Pancreas (tissue), 10 donors: ENCODE measurements around the gene UBA3. TPM values are rescaled to one million over a fixed set of nuclear protein-coding genes. Genes with fewer than 3 reads are reported as not detected.

Source experiments
- ATAC-seq, 4 donors: fragments of 200-7000 bp; cut with Tn5 transposase; one replicate each; pipeline versions ENCODE4 v1.8.0 to v1.9.1; 2020; ENCODE audit warnings: mild to moderate bottlenecking in 4 of 4, moderate library complexity in 4 of 4
- DNase-seq, 6 donors: peaks; one replicate each; pipeline ENCODE4 v3.0.0-alpha.2; 2020
- FAIRE-seq: peaks from 2 replicates; lab custom pipeline; 2012; peaks lifted over from hg19 to GRCh38; lab: Jason Lieb, UNC
- H3K27ac ChIP-seq, 4 donors: fragments of 200-600 bp; sonication (generic); 1 replicate in 3 of 4; 2 replicates in 1 of 4; pipeline versions ENCODE4 v1.5.0 to v1.8.0; 2020
- H3K27me3 ChIP-seq, 4 donors: fragments of 200-600 bp; one replicate each; pipeline ENCODE4 v1.8.0; 2021
- H3K36me3 ChIP-seq, 3 donors: fragments of 200-600 bp; sonication (generic) in 1 of 3; one replicate each; pipeline versions ENCODE4 v1.5.0 to v1.8.0; 2020 to 2021
- H3K4me1 ChIP-seq, 3 donors: fragments of 200-600 bp; one replicate each; pipeline ENCODE4 v1.8.0; 2021
- H3K4me3 ChIP-seq, 4 donors: fragments of 200-600 bp; sonication (generic) in 2 of 4; one replicate each; pipeline versions ENCODE4 v1.5.0 to v1.8.0; 2020 to 2021
- H3K9me3 ChIP-seq, 4 donors: fragments of 200-600 bp; one replicate each; pipeline ENCODE4 v1.8.0; 2021
- WGBS, 2 donors: extraction: QIAGEN DNeasy Blood & Tissue Kit; methylation state at CpG; one replicate each; pipeline ENCODE4 v1.1.7; 2013; 5-methylcytosine and 5-hydroxymethylcytosine counted together
- intact Hi-C, 3 donors: fragments of 100-400 bp; cut with DNase I; formaldehyde crosslinking; loops; one replicate each; pipeline versions ENCODE4 v1.11.1 to v1.14.2; 2022
- polyA plus RNA-seq, 2 donors: library from polyadenylated mRNA; stranded (reverse); fragments of 200-250 nt; gene quantifications; one replicate each; pipeline ENCODE4 v1.2.3, GENCODE V29; 2013
- total RNA-seq, 6 donors: library from RNA; stranded (reverse); fragmentation: NEBNext Ultra II Directional in 4 of 6; extraction: Animal tissue kit (Norgen Biotek cat#: 25700) in 4 of 6; gene quantifications; one replicate each; pipeline versions ENCODE4 v1.2.1 to v1.2.4, GENCODE V29; 2021 to 2023
- TF ChIP-seq, protein P1 (sequence below), 4 donors: fragments of 200-600 bp; sonication (generic) in 3 of 4; IDR thresholded peaks; one replicate each; pipeline versions ENCODE4 v1.5.0 to v1.8.0; 2021; ENCODE audit warnings: antibody characterized with exemption in 4 of 4
- donor health status: healthy with polysubstance abuse.
- donor health status: DM: no; HTN: no; CAD: no; lungs with moderate emphysema.
- donor health status: DM: no; HTN: no; CAD: no.
- donor health status: control.
- donor health status: control.
- donor health status: Bipolar disorder and iron deficiency.
- donor health status: DM: yes; HTN: yes; CAD: no.
- donor health status: DM: no; HTN: no; CAD: no.
- donor health status: DM: no; HTN: no; CAD: no.
- donor health status: DM: yes; HTN: yes; CAD: no.

Gene UBA3
- total and polyA plus RNA-seq, 8 donors = 11.7 to 32.9 (median 17.1) TPM

DNA sequence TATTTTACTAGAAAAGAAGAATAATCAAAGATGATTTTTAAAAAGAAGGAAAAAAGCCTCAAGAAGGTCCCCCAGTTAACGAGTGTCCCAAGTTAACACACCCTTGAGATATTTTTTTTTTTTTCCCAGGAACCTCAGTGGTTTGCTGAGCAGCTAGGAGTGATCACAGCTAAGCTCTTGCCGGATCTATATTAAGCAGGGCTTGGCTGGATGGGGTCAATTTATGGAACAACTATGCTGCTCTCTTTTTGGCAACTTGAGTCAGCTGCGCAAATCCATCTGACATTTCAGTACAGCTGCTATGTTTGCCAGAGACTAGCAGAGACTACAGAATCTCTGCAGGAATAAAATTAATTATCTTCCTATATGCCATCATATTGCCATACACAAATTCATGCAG lies 42.2 kb upstream of the UBA3 start, which contains the start of gene LMOD3:
Gene LMOD3 (minus strand): TSS at position 193 of the 400 bp plus-strand sequence. CDS start 209 bp downstream, outside the sequence.
- Histone ChIP-seq H3K9me3 (no peaks in the 10 kb centered on the region), H3K36me3 (no peaks in the 10 kb centered on the region), H3K4me3 (no peak within 1 kb of the TSS), H3K27ac (no peak within 1 kb of the TSS), H3K4me1 (no peaks in the 10 kb centered on the region), H3K27me3 (no peaks in the 10 kb centered on the region)
- intact Hi-C loops = no loop called here
- TF ChIP-seq, protein P1, sequence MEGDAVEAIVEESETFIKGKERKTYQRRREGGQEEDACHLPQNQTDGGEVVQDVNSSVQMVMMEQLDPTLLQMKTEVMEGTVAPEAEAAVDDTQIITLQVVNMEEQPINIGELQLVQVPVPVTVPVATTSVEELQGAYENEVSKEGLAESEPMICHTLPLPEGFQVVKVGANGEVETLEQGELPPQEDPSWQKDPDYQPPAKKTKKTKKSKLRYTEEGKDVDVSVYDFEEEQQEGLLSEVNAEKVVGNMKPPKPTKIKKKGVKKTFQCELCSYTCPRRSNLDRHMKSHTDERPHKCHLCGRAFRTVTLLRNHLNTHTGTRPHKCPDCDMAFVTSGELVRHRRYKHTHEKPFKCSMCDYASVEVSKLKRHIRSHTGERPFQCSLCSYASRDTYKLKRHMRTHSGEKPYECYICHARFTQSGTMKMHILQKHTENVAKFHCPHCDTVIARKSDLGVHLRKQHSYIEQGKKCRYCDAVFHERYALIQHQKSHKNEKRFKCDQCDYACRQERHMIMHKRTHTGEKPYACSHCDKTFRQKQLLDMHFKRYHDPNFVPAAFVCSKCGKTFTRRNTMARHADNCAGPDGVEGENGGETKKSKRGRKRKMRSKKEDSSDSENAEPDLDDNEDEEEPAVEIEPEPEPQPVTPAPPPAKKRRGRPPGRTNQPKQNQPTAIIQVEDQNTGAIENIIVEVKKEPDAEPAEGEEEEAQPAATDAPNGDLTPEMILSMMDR (IDR thresholded peaks at IDR 0.05) = no peak
- ATAC-seq = no peak
- 75 to 86% methylated on average over 3 of the region's 3 CpGs for WGBS, 2 donors
- FAIRE-seq = no peak
- no peak for DNase-seq

- FAIRE-seq = no peak
Observed at GRCh38 chr3:69121950-69122349, 41.8 kb upstream of the UBA3 start.

GRCh38 chr3:69121513-69121912 lies 41.3 kb upstream of the UBA3 start:
- intact Hi-C loops = no loop called here
- Histone ChIP-seq H3K27me3 (no peaks in the 10 kb centered on the region), H3K4me1 (peaks cover 0 to 1% (median 0%) of the 10 kb centered on the region in 3 donors), H3K9me3 (no peaks in the 10 kb centered on the region), H3K36me3 (no peaks in the 10 kb centered on the region), H3K4me3 (no peak overlapping the region), H3K27ac (no peak overlapping the region)
- WGBS, 2 donors = 72 to 83% methylated on average over 6 of the region's 6 CpGs
- TF ChIP-seq, protein P1 (IDR thresholded peaks at IDR 0.05) = no peak
- FAIRE-seq = no peak
- DNase-seq = no peak
- ATAC-seq = no peak

More at GRCh38 chr3:69121950-69122349, 41.8 kb upstream of the UBA3 start:
- intact Hi-C loops = no loop called here
- Histone ChIP-seq H3K9me3 (no peaks in the 10 kb centered on the region), H3K4me3 (no peak overlapping the region), H3K27ac (no peak overlapping the region), H3K27me3 (no peaks in the 10 kb centered on the region), H3K36me3 (no peaks in the 10 kb centered on the region), H3K4me1 (no peaks in the 10 kb centered on the region)
- ATAC-seq (no peak), DNase-seq (no peak)
- TF ChIP-seq, protein P1 (IDR thresholded peaks at IDR 0.05) = no peak
- 41 to 55% methylated on average over 8 of the region's 8 CpGs for WGBS, 2 donors

DNA sequence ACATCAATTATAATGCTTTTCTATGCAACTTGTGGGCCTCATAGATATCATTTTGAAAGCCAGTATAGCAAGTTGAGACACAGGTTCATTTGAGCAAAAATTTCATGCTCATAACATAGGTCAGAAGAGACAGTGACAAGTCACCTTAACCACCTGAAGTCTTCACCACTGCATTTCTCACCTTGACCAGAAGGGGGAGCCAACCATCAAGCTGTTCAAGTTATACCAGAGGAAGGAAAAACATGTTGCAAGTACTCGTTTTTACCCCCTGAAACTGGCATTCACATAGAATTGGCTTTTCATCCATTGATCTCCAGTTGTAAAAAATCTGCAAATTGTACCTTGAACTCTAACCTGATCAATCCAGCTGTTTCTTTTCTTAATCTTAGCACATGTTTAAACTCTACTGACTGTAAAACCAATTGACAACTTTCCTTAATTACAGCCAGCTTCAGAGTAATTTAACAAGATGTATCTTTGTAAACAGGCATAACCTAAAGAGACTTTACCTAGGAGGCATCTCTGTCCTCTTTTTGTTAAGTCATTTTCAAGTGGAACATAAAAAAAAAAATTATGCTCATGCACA lies 40.8 kb upstream of the UBA3 start:
- WGBS, 2 donors = 0% methylated on average over 1 of the region's 1 CpG
- intact Hi-C loops = no loop called here

More for the DNA sequence above, 40.8 kb upstream of the UBA3 start:
- FAIRE-seq (peak; percentile 53), ATAC-seq (peak; percentile 47 to 84 (median 76)), DNase-seq (peak in 4 of 6 donors; percentile 51 to 77 (median 58))
- Histone ChIP-seq H3K27me3 (no peaks in the 10 kb centered on the region), H3K27ac (no peak overlapping the region), H3K4me1 (peaks cover 3 to 7% (median 4%) of the 10 kb centered on the region in 3 donors), H3K9me3 (no peaks in the 10 kb centered on the region), H3K36me3 (no peaks in the 10 kb centered on the region), H3K4me3 (no peak overlapping the region)
- TF ChIP-seq, protein P1 (IDR thresholded peaks at IDR 0.05) = peak; percentile 82 to 90 (median 86)
